Ascending aorta (tissue), 2 donors: Measurements from ENCODE around the gene PPM1E. TPM values are rescaled to one million over a fixed set of nuclear protein-coding genes. Genes with fewer than 3 reads are reported as not detected.

Source experiments
- DNase-seq, 2 donors: peaks; one replicate each; pipeline ENCODE4 v3.0.0-alpha.2; 2019; ENCODE audit warnings: low spot score in 2 of 2
- H3K27ac ChIP-seq, 2 donors: fragments of 200-600 bp; sonication (generic); one replicate each; pipeline ENCODE4 v1.5.1; 2016 to 2017; ENCODE audit warnings: mild to moderate bottlenecking in 1 of 2
- H3K27me3 ChIP-seq: fragments of 200-600 bp; sonication (generic); one replicate; pipeline ENCODE4 v1.5.1; 2017
- H3K36me3 ChIP-seq, 2 donors: fragments of 200-600 bp; sonication (generic); one replicate each; pipeline ENCODE4 v1.5.1; 2016
- H3K4me1 ChIP-seq, 2 donors: fragments of 200-600 bp; sonication (generic); one replicate each; pipeline ENCODE4 v1.5.1; 2016 to 2017; ENCODE audit warnings: mild to moderate bottlenecking in 1 of 2
- H3K4me3 ChIP-seq, 2 donors: fragments of 200-600 bp; sonication (generic); one replicate each; pipeline ENCODE4 v1.5.1; 2016 to 2017; ENCODE audit warnings: mild to moderate bottlenecking in 1 of 2
- H3K9me3 ChIP-seq, 2 donors: fragments of 200-600 bp; sonication (generic); one replicate each; pipeline ENCODE4 v1.5.1; 2016
- intact Hi-C: fragments of 100-400 bp; cut with DNase I; formaldehyde crosslinking; loops from one replicate; pipeline ENCODE4 v1.15.1; 2023
- total RNA-seq: library from RNA; depleted of rRNA; stranded (reverse); fragments of >200 nt; gene quantifications from one replicate; pipeline ENCODE4 v1.1.0, GENCODE V29; 2016
- TF ChIP-seq, protein P1 (sequence below), 3 experiments: fragments of 200-600 bp in 2 of 3; fragments of 450-650 bp in 1 of 3; sonication (generic) in 2 of 3; IDR thresholded peaks; one replicate each; pipeline ENCODE4 v1.5.1; 2016 to 2019; ENCODE audit warnings: antibody characterized with exemption in 3 of 3, mild to moderate bottlenecking in 1 of 3, moderate library complexity in 1 of 3

PPM1E gene
- total RNA-seq, 1 donor from 2014 or later, result 0.11 TPM

DNA sequence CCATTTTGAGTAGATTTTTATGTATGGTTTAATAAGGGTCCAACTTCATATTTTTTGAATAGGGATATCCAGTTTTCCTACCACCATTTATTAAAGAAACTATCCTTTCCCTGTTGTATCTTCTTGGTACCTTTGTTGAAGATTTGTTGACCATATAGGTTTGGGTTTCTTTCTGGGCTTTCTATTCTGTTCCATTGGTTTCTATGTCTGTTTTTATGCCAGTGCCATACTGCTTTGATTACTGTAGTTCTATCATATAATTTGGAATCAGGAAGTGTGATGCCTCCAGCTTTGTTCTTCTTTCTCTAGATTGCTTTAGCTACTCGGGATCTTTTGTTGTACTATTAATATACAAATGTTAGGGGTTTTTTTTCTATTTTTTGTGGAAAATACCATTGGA, 46.5 kb downstream of the PPM1E start:
- Histone ChIP-seq H3K4me1 (no peaks in the 10 kb centered on the region), H3K4me3 (no peak overlapping the region), H3K9me3 (peaks cover 0 to 4% of the 10 kb centered on the region in 2 donors), H3K27me3 (no peaks in the 10 kb centered on the region), H3K36me3 (no peaks in the 10 kb centered on the region), H3K27ac (no peak overlapping the region)
- DNase-seq, result no peak
- intact Hi-C loops, result no loop called here
- TF ChIP-seq, protein P1, sequence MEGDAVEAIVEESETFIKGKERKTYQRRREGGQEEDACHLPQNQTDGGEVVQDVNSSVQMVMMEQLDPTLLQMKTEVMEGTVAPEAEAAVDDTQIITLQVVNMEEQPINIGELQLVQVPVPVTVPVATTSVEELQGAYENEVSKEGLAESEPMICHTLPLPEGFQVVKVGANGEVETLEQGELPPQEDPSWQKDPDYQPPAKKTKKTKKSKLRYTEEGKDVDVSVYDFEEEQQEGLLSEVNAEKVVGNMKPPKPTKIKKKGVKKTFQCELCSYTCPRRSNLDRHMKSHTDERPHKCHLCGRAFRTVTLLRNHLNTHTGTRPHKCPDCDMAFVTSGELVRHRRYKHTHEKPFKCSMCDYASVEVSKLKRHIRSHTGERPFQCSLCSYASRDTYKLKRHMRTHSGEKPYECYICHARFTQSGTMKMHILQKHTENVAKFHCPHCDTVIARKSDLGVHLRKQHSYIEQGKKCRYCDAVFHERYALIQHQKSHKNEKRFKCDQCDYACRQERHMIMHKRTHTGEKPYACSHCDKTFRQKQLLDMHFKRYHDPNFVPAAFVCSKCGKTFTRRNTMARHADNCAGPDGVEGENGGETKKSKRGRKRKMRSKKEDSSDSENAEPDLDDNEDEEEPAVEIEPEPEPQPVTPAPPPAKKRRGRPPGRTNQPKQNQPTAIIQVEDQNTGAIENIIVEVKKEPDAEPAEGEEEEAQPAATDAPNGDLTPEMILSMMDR (IDR thresholded peaks at IDR 0.05), result no peak

DNA sequence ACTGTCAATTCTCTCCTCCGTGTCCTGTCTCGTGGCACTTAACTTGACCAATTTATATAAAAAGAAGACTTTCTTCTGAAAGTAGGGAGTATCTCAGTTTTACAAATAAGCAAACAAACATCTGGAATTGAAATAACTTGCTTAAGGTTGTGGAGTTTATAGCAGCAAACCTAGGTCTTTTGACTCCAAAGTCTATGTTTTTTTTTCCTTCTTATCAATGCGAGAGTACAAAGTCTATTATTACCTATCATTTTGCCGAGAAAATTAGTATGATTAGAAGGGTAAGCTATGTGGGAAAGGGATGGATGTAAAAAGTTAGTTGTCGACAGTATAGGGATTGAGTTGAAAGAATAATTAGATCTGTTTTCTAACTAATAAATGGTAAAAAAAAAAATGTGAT, 50.4 kb downstream of the PPM1E start:
- H3K9me3 ChIP-seq, result peaks cover 0 to 4% of the 10 kb centered on the region in 2 donors
- no peaks in the 10 kb centered on the region for H3K27me3 ChIP-seq
- H3K36me3 ChIP-seq, result no peaks in the 10 kb centered on the region
- no peaks in the 10 kb centered on the region for H3K4me1 ChIP-seq
- H3K4me3 ChIP-seq, result no peak overlapping the region
- TF ChIP-seq, protein P1 (IDR thresholded peaks at IDR 0.05), result no peak
- no peak for DNase-seq
- no peak overlapping the region for H3K27ac ChIP-seq
- intact Hi-C loops, result no loop called here

DNA sequence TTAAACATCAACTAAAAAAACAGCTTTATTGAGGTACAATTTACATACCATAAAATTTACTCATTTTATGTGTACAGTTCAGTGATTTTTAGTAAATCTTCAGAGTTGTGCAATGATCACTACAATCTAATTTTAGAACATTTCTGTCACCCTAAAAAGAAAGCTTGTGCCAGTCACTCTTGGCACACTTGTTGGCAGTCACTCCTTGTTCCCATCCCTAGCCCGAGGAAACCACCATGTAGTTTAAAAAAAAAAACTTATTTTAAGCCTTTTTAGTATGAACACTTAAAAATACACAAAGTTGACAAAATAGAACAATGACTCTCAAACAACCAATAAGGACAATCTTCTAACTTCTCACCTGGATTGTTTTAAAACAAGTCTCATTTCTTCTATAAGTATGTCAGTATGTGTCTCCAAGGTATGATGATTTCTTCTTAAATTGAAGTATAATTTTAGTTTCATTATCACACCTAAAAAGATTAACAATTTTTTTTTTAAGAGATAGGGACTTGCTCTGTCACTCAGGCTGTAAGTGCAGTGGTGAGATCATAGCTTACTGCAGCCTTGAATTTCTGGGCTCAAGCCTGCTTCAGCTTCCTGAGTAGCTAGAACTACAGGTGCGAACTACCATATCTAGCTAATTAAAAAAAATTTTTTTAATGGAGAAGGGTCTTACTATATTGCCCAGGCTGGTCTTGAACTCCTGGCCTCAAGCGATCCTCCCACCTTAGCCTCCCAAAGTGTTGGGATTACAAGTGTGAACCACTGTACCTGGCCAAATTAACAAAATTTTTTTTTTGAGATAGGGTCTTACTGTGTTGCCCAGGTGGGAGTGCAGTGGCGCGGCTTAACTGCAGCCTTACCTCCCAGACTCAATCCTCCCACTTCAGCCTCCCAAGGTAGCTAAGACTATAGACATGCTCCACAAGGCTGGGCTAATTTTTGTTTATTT, 53.2 kb downstream of the PPM1E start:
- Histone ChIP-seq H3K9me3 (no peaks in the 10 kb centered on the region), H3K27ac (no peak overlapping the region), H3K36me3 (no peaks in the 10 kb centered on the region), H3K4me3 (no peak overlapping the region), H3K4me1 (no peaks in the 10 kb centered on the region), H3K27me3 (no peaks in the 10 kb centered on the region)
- intact Hi-C loops, result no loop called here
- TF ChIP-seq, protein P1 (IDR thresholded peaks at IDR 0.05), result no peak
- no peak for DNase-seq

DNA sequence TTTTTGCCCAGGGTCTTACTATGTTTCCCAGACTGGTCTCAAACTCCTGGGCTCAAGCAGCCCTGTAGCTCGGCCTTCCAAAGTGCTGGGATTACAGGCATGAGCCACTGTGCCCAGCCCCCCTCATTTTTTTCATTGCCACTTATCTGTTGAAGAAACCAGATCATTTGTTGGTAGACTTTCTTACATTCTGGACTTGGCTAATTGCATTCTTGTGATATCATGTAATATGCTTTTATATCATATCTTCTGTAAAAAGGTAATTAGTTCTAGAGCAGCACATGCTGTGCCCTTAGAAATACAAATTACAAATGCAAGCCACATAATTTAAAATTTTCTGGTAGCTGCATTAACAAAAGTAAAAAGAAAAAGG, 53.9 kb downstream of the PPM1E start:
- intact Hi-C loops, result no loop called here

DNA sequence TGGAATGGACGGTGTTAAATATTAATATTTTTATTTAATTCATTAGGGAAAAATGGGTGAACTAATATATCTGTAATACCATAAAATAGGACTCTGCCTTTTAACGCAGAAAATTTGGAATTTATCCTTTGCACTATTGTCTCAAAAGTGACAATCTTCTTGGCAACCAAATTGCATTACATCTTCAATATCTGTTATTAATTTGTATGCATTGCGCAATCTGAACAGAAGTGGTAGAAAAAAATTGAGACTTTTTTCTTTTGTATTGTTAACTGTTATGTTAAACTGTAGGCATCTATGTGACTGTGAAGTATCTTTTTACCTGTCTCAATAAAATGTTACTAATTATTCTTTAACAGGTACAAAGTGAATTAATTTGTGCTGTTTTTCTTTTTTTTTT, 55.6 kb downstream of the PPM1E start:
- Histone ChIP-seq H3K36me3 (no peaks in the 10 kb centered on the region), H3K4me1 (no peaks in the 10 kb centered on the region), H3K27ac (no peak overlapping the region), H3K4me3 (no peak overlapping the region), H3K9me3 (no peaks in the 10 kb centered on the region), H3K27me3 (no peaks in the 10 kb centered on the region)
- intact Hi-C loops, result no loop called here
- no peak for DNase-seq
- TF ChIP-seq, protein P1 (IDR thresholded peaks at IDR 0.05), result no peak

More for the DNA sequence above, 53.9 kb downstream of the PPM1E start:
- DNase-seq, result no peak
- TF ChIP-seq, protein P1 (IDR thresholded peaks at IDR 0.05), result no peak
- H3K4me1 ChIP-seq, result no peaks in the 10 kb centered on the region
- H3K4me3 ChIP-seq, result no peak overlapping the region
- H3K36me3 ChIP-seq, result no peaks in the 10 kb centered on the region
- no peak overlapping the region for H3K27ac ChIP-seq
- no peaks in the 10 kb centered on the region for H3K27me3 ChIP-seq
- no peaks in the 10 kb centered on the region for H3K9me3 ChIP-seq
